WTC11 (cell line): ENCODE data around the gene SYTL1.

ENCODE experiments used
- ATF1 ChIP-seq: sonication (generic); formaldehyde crosslinking; IDR thresholded peaks from 2 replicates; pipeline ENCODE4 v1.8.1; 2023; ENCODE audit warnings: mild to moderate bottlenecking, moderate library complexity, missing genetic modification reagents
- CREB1 ChIP-seq: sonication (generic); formaldehyde crosslinking; IDR thresholded peaks from 2 replicates; pipeline ENCODE4 v1.8.0; 2023; ENCODE audit warnings: mild to moderate bottlenecking, missing genetic modification reagents
- E2F5 ChIP-seq: sonication (generic); formaldehyde crosslinking; IDR thresholded peaks from 2 replicates; pipeline ENCODE4 v1.8.1; 2022; ENCODE audit warnings: mild to moderate bottlenecking, moderate library complexity, missing genetic modification reagents
- ESRRA ChIP-seq: sonication (generic); formaldehyde crosslinking; IDR thresholded peaks from 2 replicates; pipeline ENCODE4 v1.8.1; 2022; ENCODE audit warnings: mild to moderate bottlenecking, missing genetic modification reagents, borderline replicate concordance
- ETV6 ChIP-seq: sonication (generic); formaldehyde crosslinking; IDR thresholded peaks from 2 replicates; pipeline ENCODE4 v1.8.1; 2022; ENCODE audit warnings: mild to moderate bottlenecking, missing genetic modification reagents
- JUN ChIP-seq: sonication (generic); formaldehyde crosslinking; IDR thresholded peaks from 2 replicates; pipeline ENCODE4 v1.8.0; 2023; ENCODE audit warnings: mild to moderate bottlenecking, missing genetic modification reagents
- NFYB ChIP-seq: sonication (generic); formaldehyde crosslinking; conservative IDR thresholded peaks from 2 replicates; pipeline ENCODE4 v1.8.0; 2022; ENCODE audit warnings: low read depth, missing genetic modification reagents
- PRDM15 ChIP-seq: sonication (generic); formaldehyde crosslinking; IDR thresholded peaks from 2 replicates; pipeline ENCODE4 v1.8.0; 2022; ENCODE audit warnings: missing genetic modification reagents
- TF ChIP-seq, protein P1 (sequence below): fragments of 200-600 bp; IDR thresholded peaks from 2 replicates; pipeline ENCODE4 v1.8.0; 2022; ENCODE audit warnings: antibody characterized with exemption
- TF ChIP-seq, protein P2 (sequence below): sonication (generic); formaldehyde crosslinking; IDR thresholded peaks from 2 replicates; pipeline ENCODE4 v1.8.1; 2023; ENCODE audit warnings: mild to moderate bottlenecking, missing genetic modification reagents, borderline replicate concordance
- TF ChIP-seq, protein P3 (sequence below): fragments of 250-450 bp; sonication (Bioruptor Pico); IDR thresholded peaks from 2 replicates; pipeline ENCODE4 v1.9.0; 2021; ENCODE audit warnings: moderate library complexity, mild to moderate bottlenecking, inconsistent platforms, borderline replicate concordance

DNA sequence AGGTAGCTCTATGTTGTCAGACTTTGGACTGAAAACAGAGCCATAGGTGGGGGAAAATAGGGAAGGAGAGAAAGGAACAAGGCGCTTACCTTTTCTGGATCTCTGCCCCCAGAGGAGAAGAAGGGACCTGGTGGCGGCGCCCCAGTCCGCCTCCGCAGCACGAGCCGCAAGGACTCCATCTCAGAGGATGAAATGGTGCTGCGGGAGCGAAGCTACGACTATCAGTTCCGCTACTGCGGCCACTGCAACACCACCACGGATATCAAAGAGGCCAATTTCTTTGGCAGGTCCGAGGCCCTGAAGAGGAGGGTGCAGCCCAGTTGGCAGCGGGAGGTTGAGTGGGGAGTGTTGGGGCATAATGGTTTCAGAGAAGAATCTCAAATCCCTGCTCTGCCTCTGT lies 38.3 kb upstream of the SYTL1 start:
- TF ChIP-seq, protein P1, sequence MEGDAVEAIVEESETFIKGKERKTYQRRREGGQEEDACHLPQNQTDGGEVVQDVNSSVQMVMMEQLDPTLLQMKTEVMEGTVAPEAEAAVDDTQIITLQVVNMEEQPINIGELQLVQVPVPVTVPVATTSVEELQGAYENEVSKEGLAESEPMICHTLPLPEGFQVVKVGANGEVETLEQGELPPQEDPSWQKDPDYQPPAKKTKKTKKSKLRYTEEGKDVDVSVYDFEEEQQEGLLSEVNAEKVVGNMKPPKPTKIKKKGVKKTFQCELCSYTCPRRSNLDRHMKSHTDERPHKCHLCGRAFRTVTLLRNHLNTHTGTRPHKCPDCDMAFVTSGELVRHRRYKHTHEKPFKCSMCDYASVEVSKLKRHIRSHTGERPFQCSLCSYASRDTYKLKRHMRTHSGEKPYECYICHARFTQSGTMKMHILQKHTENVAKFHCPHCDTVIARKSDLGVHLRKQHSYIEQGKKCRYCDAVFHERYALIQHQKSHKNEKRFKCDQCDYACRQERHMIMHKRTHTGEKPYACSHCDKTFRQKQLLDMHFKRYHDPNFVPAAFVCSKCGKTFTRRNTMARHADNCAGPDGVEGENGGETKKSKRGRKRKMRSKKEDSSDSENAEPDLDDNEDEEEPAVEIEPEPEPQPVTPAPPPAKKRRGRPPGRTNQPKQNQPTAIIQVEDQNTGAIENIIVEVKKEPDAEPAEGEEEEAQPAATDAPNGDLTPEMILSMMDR, result no peak
- TF ChIP-seq, protein P2, sequence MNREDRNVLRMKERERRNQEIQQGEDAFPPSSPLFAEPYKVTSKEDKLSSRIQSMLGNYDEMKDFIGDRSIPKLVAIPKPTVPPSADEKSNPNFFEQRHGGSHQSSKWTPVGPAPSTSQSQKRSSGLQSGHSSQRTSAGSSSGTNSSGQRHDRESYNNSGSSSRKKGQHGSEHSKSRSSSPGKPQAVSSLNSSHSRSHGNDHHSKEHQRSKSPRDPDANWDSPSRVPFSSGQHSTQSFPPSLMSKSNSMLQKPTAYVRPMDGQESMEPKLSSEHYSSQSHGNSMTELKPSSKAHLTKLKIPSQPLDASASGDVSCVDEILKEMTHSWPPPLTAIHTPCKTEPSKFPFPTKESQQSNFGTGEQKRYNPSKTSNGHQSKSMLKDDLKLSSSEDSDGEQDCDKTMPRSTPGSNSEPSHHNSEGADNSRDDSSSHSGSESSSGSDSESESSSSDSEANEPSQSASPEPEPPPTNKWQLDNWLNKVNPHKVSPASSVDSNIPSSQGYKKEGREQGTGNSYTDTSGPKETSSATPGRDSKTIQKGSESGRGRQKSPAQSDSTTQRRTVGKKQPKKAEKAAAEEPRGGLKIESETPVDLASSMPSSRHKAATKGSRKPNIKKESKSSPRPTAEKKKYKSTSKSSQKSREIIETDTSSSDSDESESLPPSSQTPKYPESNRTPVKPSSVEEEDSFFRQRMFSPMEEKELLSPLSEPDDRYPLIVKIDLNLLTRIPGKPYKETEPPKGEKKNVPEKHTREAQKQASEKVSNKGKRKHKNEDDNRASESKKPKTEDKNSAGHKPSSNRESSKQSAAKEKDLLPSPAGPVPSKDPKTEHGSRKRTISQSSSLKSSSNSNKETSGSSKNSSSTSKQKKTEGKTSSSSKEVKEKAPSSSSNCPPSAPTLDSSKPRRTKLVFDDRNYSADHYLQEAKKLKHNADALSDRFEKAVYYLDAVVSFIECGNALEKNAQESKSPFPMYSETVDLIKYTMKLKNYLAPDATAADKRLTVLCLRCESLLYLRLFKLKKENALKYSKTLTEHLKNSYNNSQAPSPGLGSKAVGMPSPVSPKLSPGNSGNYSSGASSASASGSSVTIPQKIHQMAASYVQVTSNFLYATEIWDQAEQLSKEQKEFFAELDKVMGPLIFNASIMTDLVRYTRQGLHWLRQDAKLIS (CRISPR knock-in tag), result no peak
- TF ChIP-seq PRDM15 (CRISPR knock-in tag) (no peak), JUN (CRISPR knock-in tag) (no peak), NFYB (CRISPR knock-in tag) (no peak), ESRRA (CRISPR knock-in tag) (no peak), E2F5 (CRISPR knock-in tag) (no peak), ATF1 (CRISPR knock-in tag) (no peak), CREB1 (CRISPR knock-in tag) (no peak), ETV6 (CRISPR knock-in tag) (no peak)
- TF ChIP-seq, protein P3, sequence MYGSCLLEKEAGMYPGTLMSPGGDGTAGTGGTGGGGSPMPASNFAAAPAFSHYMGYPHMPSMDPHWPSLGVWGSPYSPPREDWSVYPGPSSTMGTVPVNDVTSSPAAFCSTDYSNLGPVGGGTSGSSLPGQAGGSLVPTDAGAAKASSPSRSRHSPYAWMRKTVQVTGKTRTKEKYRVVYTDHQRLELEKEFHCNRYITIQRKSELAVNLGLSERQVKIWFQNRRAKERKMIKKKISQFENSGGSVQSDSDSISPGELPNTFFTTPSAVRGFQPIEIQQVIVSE, result no peak
